K562 (cell line): ENCODE results near the gene SYNE2. TPM values are rescaled to one million over a fixed set of nuclear protein-coding genes. Genes with fewer than 3 reads are reported as not detected.

ENCODE experiments used
- ATAC-seq: fragments of 200-7000 bp; cut with Tn5 transposase; 3 replicates; pipeline ENCODE4 v1.9.1; 2020; ENCODE audit warnings: moderate library complexity
- BruUV-seq: library from RNA; stranded (reverse); fragments of 400-500 nt; replicated peaks from 2 replicates; lab custom pipeline; 2021; lab: Mats Ljungman, UMichigan
- CTCF ChIA-PET: fragments of 300-600 bp; formaldehyde crosslinking; extraction: SDS; loops from one replicate; lab custom pipeline; 2021; ENCODE audit warnings: low intra/inter-chr PET ratio; lab: Yijun Ruan, JAX
- POLR2A ChIA-PET: fragments of 300-600, 350-650 bp; sonication (Branson Sonifier 250); formaldehyde crosslinking; extraction: SDS; loops from one replicate; lab custom pipeline; 2021; ENCODE audit warnings: antibody characterized with exemption, inconsistent platforms; lab: Yijun Ruan, JAX
- DNase-seq, 4 experiments: peaks; one replicate each; pipeline versions ENCODE4 v3.0.0 to v3.0.0-alpha.2; 2011 to 2018; ENCODE audit warnings: low spot score in 3 of 4, mixed read lengths in 3 of 4; ENCODE audit errors: extremely low read depth in 1 of 4
- FAIRE-seq: peaks from 2 replicates; lab custom pipeline; 2011; peaks lifted over from hg19 to GRCh38; lab: Jason Lieb, UNC
- H2AFZ ChIP-seq: 2 replicates; pipeline ENCODE4 v1.6.0; 2011; ENCODE audit warnings: low read depth, low read length, control low read depth, inconsistent platforms
- H3K27ac ChIP-seq: fragments of 200-600 bp; 3 replicates; pipeline ENCODE4 v1.8.0; 2011; ENCODE audit warnings: low read depth, mild to moderate bottlenecking, control low read depth, inconsistent platforms, low read length, moderate library complexity, mixed read lengths; ENCODE audit errors: extremely low read depth
- H3K27me3 ChIP-seq, 2 experiments: fragments of 300-600 bp in 1 of 2; 2 replicates in 1 of 2; 3 replicates in 1 of 2; pipeline versions ENCODE4 v1.6.0 to v1.8.0; 2011; ENCODE audit warnings: inconsistent platforms in 2 of 2, low read length in 2 of 2, mild to moderate bottlenecking in 1 of 2, mixed read lengths in 1 of 2, moderate library complexity in 1 of 2; ENCODE audit not compliant: control insufficient read depth in 2 of 2, insufficient read depth in 2 of 2
- H3K36me3 ChIP-seq: fragments of 300-600 bp; 3 replicates; pipeline ENCODE4 v1.8.0; 2011; ENCODE audit warnings: mild to moderate bottlenecking, low read length, inconsistent platforms; ENCODE audit not compliant: control insufficient read depth, insufficient read depth
- H3K4me1 ChIP-seq, 2 experiments: fragments of 200-600 bp in 1 of 2; replicated peaks in 1 of 2; 2 replicates in 1 of 2; 3 replicates in 1 of 2; pipeline versions ENCODE4 v1.5.1 to v1.8.0; 2011; ENCODE audit warnings: inconsistent platforms in 2 of 2, low read length in 2 of 2, mild to moderate bottlenecking in 1 of 2, mixed read lengths in 1 of 2, moderate library complexity in 1 of 2; ENCODE audit not compliant: control insufficient read depth in 2 of 2, insufficient read depth in 2 of 2
- H3K4me2 ChIP-seq: 2 replicates; pipeline ENCODE4 v1.6.1; 2011; ENCODE audit warnings: low read length, control low read depth, inconsistent platforms, mixed read lengths; ENCODE audit not compliant: insufficient read depth
- H3K4me3 ChIP-seq: fragments of 200-600 bp; sonication (generic), shearing (Covaris generic); 2 replicates; pipeline ENCODE4 v1.5.1; 2016; ENCODE audit warnings: control low read depth, inconsistent platforms
- H3K79me2 ChIP-seq: fragments of 200-600 bp; 3 replicates; pipeline ENCODE4 v1.8.0; 2011; ENCODE audit warnings: low read length, inconsistent platforms; ENCODE audit not compliant: control insufficient read depth, insufficient read depth
- H3K9ac ChIP-seq, 2 experiments: 2 replicates each; pipeline versions ENCODE4 v1.6.0 to v1.6.1; 2011; ENCODE audit warnings: low read depth in 2 of 2, low read length in 2 of 2, control low read depth in 1 of 2, inconsistent platforms in 1 of 2, mild to moderate bottlenecking in 1 of 2, mixed read lengths in 1 of 2; ENCODE audit not compliant: insufficient read depth in 1 of 2
- H3K9me1 ChIP-seq: one replicate; pipeline ENCODE4 v1.6.0; 2011; ENCODE audit warnings: inconsistent platforms, mild to moderate bottlenecking, low read length, moderate library complexity; ENCODE audit not compliant: control insufficient read depth, insufficient read depth
- H3K9me3 ChIP-seq: replicated peaks from 2 replicates; pipeline ENCODE4 v1.5.1; 2011; ENCODE audit warnings: low read depth, low read length, inconsistent platforms; ENCODE audit not compliant: control insufficient read depth, insufficient read depth
- H4K20me1 ChIP-seq: replicated peaks from 2 replicates; pipeline ENCODE4 v1.6.1; 2011; ENCODE audit warnings: low read length, inconsistent platforms, mixed read lengths; ENCODE audit not compliant: control insufficient read depth, insufficient read depth
- CCNT2 ChIP-seq: IDR thresholded peaks from 2 replicates; pipeline ENCODE4 v1.6.1; 2011; ENCODE audit warnings: borderline replicate concordance, low read depth, mild to moderate bottlenecking, moderate library complexity, mixed read lengths, low read length; ENCODE audit not compliant: insufficient read length; ENCODE audit errors: extremely low read depth
- FOXJ2 ChIP-seq: fragments of 200-800 bp; sonication (Bioruptor generic); IDR thresholded peaks from 2 replicates; pipeline ENCODE4 v1.6.1; 2016; ENCODE audit warnings: missing genetic modification characterization, missing compliant biosample characterization
- FOXJ3 ChIP-seq: sonication (generic); formaldehyde crosslinking; IDR thresholded peaks from 2 replicates; pipeline ENCODE4 v1.4.0; 2020; ENCODE audit warnings: mild to moderate bottlenecking, missing genetic modification reagents
- KLF6 ChIP-seq: fragments of 250-450 bp; sonication (Bioruptor Pico); IDR thresholded peaks from 2 replicates; pipeline ENCODE4 v1.4.0; 2020; ENCODE audit warnings: mild to moderate bottlenecking, moderate library complexity, borderline replicate concordance
- NELFE ChIP-seq: IDR thresholded peaks from 2 replicates; pipeline ENCODE4 v1.6.1; 2011; ENCODE audit warnings: mild to moderate bottlenecking; ENCODE audit not compliant: insufficient read depth, insufficient read length
- RHOXF2B ChIP-seq: fragments of 250-450 bp; sonication (Bioruptor Pico); conservative IDR thresholded peaks from 2 replicates; pipeline ENCODE4 v1.5.1; 2021
- RUNX1 ChIP-seq: sonication (generic); IDR thresholded peaks from 2 replicates; pipeline ENCODE4 v1.6.1; 2016; ENCODE audit warnings: antibody characterized with exemption, low read depth
- SMARCA5 ChIP-seq: fragments of 450-650 bp; IDR thresholded peaks from 2 replicates; pipeline ENCODE4 v1.6.1; 2016
- ZNF184 ChIP-seq: sonication (generic); formaldehyde crosslinking; IDR thresholded peaks from 2 replicates; pipeline ENCODE4 v1.5.0; 2020; ENCODE audit warnings: missing genetic modification reagents
- ZNF217 ChIP-seq: sonication (generic); formaldehyde crosslinking; IDR thresholded peaks from 2 replicates; pipeline ENCODE4 v1.8.0; 2022; ENCODE audit warnings: mild to moderate bottlenecking, missing genetic modification reagents
- WGBS: fragments of 100-300 bp; shearing (Covaris generic); methylation state at CpG from one replicate; pipeline ENCODE4 v1.1.6; 2016; ENCODE audit warnings: low coverage, mixed read lengths; ENCODE audit not compliant: insufficient coverage; ENCODE audit errors: missing lambda C conversion rate; 5-methylcytosine and 5-hydroxymethylcytosine counted together
- in situ Hi-C: fragments of 300-500 bp; cut with MboI; formaldehyde crosslinking; loops from 4 replicates; pipeline ENCODE4 v1.15.0; 2018; ENCODE audit warnings: inconsistent platforms, mixed read lengths
- intact Hi-C: fragments of 100-400 bp; cut with micrococcal nuclease; formaldehyde crosslinking; loops from 2 replicates; pipeline ENCODE4 v1.14.2; 2022
- polyA plus RNA-seq, 8 experiments: library from polyadenylated mRNA; depleted of rRNA in 4 of 8; stranded (reverse) in 5 of 8; unstranded in 3 of 8; fragments of >200 nt; fragmentation: Nextera tagmentation in 2 of 8; fragmentation: Illumina TruSeq in 1 of 8; extraction: Ambion mirVana in 2 of 8; extraction: Trizol in 1 of 8; gene quantifications; 2 replicates each; pipeline versions ENCODE4 v1.2.1 to v1.2.3, GENCODE V29; 2011 to 2014; ENCODE audit warnings: inconsistent platforms in 1 of 8, missing spikeins in 1 of 8
- total RNA-seq, 7 experiments: library from RNA; depleted of rRNA in 6 of 7; stranded (reverse); fragments of >200 nt in 6 of 7; fragmentation: Illumina TruSeq in 2 of 7; extraction: Trizol in 2 of 7; gene quantifications; 2 replicates each; pipeline versions ENCODE4 v1.2.1 to v1.2.3, GENCODE V29; 2011 to 2021; ENCODE audit warnings: low replicate concordance in 1 of 7
- TF ChIP-seq, protein P1 (sequence below): fragments of 250-450 bp; sonication (Bioruptor Pico); IDR thresholded peaks from 2 replicates; pipeline ENCODE4 v1.8.0; 2022; ENCODE audit warnings: moderate library complexity, mild to moderate bottlenecking, inconsistent platforms
- TF ChIP-seq, protein P2 (sequence below): fragments of 450-650 bp; IDR thresholded peaks from one replicate; pipeline ENCODE4 v1.6.1; 2018; ENCODE audit warnings: mild to moderate bottlenecking, moderate library complexity; ENCODE audit not compliant: partially characterized antibody

The SYNE2 gene
- total and polyA plus RNA-seq, 9 of the 15 experiments (the other 6 are each of a cell fraction or from before 2014, with no cell fraction given) = 0.06 to 0.53 (median 0.11) TPM

DNA sequence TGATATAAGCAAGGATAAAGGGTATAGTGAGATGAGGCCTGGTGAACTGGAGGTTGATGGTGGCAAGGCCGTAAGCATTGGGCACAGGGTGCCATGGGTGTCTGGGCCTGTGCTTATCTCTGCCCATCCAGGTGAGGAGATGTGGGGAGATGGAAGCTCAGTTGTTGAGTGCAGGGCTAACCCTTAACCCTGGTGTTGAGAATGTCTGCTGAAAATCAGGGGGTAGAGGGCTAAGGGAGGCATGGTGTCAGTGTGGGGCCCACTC, 86.1 kb downstream of the SYNE2 start (continued):
- TF ChIP-seq, protein P1, sequence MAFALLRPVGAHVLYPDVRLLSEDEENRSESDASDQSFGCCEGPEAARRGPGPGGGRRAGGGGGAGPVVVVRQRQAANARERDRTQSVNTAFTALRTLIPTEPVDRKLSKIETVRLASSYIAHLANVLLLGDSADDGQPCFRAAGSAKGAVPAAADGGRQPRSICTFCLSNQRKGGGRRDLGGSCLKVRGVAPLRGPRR (CRISPR knock-in tag) = no peak
- TF ChIP-seq RUNX1 (no peak), FOXJ2 (tag) (no peak), RHOXF2B (CRISPR knock-in tag) (no peak)

DNA sequence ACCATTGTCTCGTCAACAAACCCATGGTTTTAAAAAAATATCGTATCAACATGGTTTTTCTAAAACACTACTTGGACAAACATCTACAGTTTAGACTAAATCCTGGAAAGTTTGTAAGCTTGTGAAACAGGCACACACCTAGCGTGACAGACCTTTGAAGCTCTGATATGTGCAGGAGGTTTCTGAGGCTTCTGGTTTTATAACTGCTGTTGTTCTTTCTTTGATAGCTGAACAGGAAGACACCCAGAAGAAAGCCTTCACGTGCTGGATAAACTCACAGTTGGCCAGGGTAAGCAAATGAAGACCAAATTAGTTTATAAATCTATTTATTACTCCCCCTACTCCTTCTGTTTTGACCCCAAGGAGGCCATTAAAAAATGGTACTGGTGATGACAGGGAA, 87.6 kb downstream of the SYNE2 start:
- no peak overlapping the region for H3K4me2 ChIP-seq
- H3K9me1 ChIP-seq = no peaks in the 10 kb centered on the region
- H3K9ac ChIP-seq = no peak overlapping the region
- H3K27ac ChIP-seq = no peak overlapping the region
- no peak overlapping the region for H2AFZ ChIP-seq
- in situ Hi-C loops (no loop called here), intact Hi-C loops (no loop called here)
- no peak for FAIRE-seq
- 0% methylated on average over 4 of the region's 4 CpGs for WGBS
- no peaks in the 10 kb centered on the region for H3K36me3 ChIP-seq
- POLR2A ChIA-PET = no interaction called here
- H3K9me3 ChIP-seq = no peaks in the 10 kb centered on the region
- no peaks in the 10 kb centered on the region for H4K20me1 ChIP-seq
- no peaks in the 10 kb centered on the region for H3K4me1 ChIP-seq
- BruUV-seq = no TSS peak
- H3K79me2 ChIP-seq = no peaks in the 10 kb centered on the region
- H3K27me3 ChIP-seq = no peaks in the 10 kb centered on the region; a peak in 1 of 5 replicates
- no peak for TF ChIP-seq KLF6 (CRISPR knock-in tag)
- no peak for TF ChIP-seq CCNT2
- no peak for TF ChIP-seq ZNF217 (CRISPR knock-in tag)
- TF ChIP-seq, protein P2, sequence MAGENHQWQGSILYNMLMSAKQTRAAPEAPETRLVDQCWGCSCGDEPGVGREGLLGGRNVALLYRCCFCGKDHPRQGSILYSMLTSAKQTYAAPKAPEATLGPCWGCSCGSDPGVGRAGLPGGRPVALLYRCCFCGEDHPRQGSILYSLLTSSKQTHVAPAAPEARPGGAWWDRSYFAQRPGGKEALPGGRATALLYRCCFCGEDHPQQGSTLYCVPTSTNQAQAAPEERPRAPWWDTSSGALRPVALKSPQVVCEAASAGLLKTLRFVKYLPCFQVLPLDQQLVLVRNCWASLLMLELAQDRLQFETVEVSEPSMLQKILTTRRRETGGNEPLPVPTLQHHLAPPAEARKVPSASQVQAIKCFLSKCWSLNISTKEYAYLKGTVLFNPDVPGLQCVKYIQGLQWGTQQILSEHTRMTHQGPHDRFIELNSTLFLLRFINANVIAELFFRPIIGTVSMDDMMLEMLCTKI = no peak
- TF ChIP-seq ZNF184 (CRISPR knock-in tag) = no peak
- TF ChIP-seq FOXJ3 (CRISPR knock-in tag) = no peak
- TF ChIP-seq SMARCA5 = no peak
- no peak for TF ChIP-seq NELFE
- CTCF ChIA-PET = no interaction called here
- DNase-seq = no peak
- no peak for ATAC-seq
- H3K4me3 ChIP-seq = no peak overlapping the region
